HFF-Myc (cell line): Measurements from ENCODE around the gene MAGEB1.

ENCODE experiments used
- DNase-seq: peaks from one replicate; pipeline ENCODE4 v3.0.0-alpha.2; 2011; ENCODE audit warnings: low read depth; ENCODE audit errors: extremely low read depth
- H3K4me3 ChIP-seq: replicated peaks from 2 replicates; pipeline ENCODE4 v1.5.1; 2011; ENCODE audit warnings: low read depth, mild to moderate bottlenecking, control low read depth, low read length
- TF ChIP-seq, protein P1 (sequence below): IDR thresholded peaks from 2 replicates; pipeline ENCODE4 v1.5.1; 2012; ENCODE audit warnings: mild to moderate bottlenecking, low read depth, low read length, control low read depth; ENCODE audit errors: missing control alignments

Gene MAGEB1

GRCh38 chrX:30261012-30261411 is 14.1 kb downstream of the MAGEB1 start:
- H3K4me3 ChIP-seq: no peak overlapping the region
- DNase-seq: no peak
- TF ChIP-seq, protein P1, sequence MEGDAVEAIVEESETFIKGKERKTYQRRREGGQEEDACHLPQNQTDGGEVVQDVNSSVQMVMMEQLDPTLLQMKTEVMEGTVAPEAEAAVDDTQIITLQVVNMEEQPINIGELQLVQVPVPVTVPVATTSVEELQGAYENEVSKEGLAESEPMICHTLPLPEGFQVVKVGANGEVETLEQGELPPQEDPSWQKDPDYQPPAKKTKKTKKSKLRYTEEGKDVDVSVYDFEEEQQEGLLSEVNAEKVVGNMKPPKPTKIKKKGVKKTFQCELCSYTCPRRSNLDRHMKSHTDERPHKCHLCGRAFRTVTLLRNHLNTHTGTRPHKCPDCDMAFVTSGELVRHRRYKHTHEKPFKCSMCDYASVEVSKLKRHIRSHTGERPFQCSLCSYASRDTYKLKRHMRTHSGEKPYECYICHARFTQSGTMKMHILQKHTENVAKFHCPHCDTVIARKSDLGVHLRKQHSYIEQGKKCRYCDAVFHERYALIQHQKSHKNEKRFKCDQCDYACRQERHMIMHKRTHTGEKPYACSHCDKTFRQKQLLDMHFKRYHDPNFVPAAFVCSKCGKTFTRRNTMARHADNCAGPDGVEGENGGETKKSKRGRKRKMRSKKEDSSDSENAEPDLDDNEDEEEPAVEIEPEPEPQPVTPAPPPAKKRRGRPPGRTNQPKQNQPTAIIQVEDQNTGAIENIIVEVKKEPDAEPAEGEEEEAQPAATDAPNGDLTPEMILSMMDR: no peak

- no peak overlapping the region for H3K4me3 ChIP-seq
- TF ChIP-seq, protein P1: no peak
- DNase-seq: no peak
Observed at GRCh38 chrX:30262763-30263162, 15.8 kb downstream of the MAGEB1 start.

DNA sequence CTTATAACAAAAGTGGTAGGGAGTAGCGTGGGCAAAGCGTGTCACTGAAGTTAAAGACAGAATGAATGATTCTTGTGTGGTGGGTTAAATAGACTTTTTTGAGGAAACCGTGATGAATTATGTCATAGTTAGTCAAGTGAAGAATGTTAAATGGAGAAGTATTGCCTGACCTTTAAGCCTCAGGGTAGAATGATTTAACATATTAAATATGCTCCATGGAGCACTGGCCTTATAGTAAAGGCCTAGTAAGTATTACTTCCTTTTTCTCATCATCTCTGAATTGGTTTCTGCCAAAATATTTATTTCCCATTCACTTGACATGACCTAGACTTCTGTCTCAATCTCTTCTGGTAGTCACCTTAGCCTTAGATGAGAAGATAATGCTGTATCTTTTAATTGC is 23.7 kb downstream of the MAGEB1 start:
- H3K4me3 ChIP-seq: no peak overlapping the region
- TF ChIP-seq, protein P1: no peak
- DNase-seq: no peak

DNA sequence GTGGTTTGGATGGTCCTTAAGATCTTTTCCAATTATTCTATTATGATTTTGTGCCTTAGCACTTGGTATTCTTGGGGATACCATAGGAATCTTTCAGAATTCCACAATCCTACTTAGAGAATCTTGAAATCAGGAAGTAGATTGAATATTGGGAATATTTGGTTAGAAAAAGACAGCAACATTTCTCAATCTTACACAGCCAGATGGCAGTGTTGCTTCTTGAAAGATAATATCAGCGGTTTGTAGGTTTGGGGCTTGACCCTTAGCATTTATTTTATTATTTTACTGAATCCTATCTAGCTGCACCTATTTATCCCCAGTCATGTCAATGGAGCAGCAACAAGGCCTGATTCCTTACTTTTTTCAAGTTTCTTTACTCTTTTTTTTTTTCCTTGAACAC is 28.6 kb downstream of the MAGEB1 start:
- H3K4me3 ChIP-seq: no peak overlapping the region
- no peak for DNase-seq
- TF ChIP-seq, protein P1: peak; percentile 14

DNA sequence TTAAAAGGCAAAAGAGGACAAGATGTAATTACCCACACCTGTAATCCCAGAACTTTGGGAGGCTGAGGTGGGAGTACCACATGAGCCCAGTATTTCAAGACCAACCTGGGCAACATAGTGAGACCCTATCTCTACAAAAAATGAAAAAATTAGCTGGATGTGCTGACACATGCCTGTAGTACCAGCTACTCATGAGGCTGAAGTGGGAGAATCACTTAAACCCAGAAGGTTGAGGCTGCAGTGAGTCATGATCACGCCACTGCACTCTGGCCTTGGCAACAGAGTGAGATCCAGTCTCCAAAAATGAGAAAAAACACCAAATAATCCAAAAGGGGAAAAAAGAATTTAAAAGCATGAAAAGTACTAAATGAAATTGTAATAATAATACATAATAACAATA is 31.4 kb downstream of the MAGEB1 start:
- TF ChIP-seq, protein P1: no peak
- DNase-seq: no peak
- no peak overlapping the region for H3K4me3 ChIP-seq

- H3K4me3 ChIP-seq: no peak overlapping the region
- TF ChIP-seq, protein P1: no peak
- DNase-seq: no peak
Observed at GRCh38 chrX:30280428-30280827, 33.5 kb downstream of the MAGEB1 start.

DNA sequence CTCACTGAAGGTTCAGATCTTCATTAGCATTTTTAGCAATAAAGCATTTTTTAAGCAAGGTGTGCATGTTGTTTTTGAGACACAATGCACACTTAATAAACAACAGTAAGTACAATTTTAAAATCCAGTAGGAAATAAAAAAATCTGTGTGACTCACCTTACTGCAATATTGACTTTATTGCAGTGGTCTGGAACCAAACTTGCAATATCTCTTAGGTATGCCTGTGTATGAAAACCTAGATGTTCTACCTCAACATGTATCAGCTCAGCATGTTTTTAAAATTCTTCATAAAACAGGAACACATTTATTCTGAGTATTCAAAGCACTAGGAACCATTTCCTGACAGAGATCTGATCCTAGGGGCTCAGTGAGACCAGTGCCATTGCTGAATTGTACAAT is 35.6 kb downstream of the MAGEB1 start:
- no peak overlapping the region for H3K4me3 ChIP-seq
- DNase-seq: no peak

More for the DNA sequence above, 35.6 kb downstream of the MAGEB1 start:
- TF ChIP-seq, protein P1: no peak
